ENCODE measurements around the gene CRADD.
"Not testable (repeated sequence)": the region's sequence is repeated elsewhere in the genome, so short reads cannot be mapped to it uniquely, and the experiment has no call there.

Gene CRADD

DNA sequence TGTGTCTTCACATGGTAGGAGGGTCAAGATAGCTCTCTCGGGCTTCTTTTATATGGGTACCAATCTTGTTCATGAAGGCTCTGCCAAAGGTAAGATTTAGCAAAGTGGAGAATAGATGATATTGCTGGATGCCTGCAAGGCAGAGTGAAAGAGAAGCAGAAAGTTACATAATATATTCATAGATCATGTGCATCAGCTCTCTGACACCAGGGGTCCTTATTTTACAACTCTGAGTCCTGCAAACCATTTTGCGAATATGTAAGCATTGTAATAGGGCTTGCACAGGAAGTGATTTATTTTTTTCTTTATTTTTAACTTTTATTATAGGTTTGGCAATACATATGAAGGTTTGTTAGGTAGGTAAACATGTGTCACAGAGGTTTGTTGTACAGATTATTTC, 31.8 kb downstream of the CRADD start:
- DNase-seq, result no peak

DNA sequence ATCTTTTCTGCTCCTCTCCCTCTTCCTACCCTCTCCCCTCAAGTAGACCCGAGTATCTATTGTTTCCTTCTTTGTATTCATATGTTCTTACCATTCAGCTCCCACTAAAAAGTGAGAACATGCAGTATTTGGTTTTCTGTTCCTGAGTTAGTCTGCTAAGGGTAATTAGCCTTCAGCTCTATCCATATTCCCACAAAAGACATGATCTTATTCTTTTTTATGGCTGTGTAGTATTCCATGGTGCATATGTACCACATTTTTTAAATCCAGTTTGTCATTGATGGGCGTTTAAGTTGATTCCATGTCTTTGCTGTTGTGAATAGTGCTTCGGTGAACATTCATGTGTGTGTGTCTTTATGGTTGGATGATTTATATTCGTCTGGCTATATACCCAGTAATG, 32.2 kb downstream of the CRADD start:
- no peak for DNase-seq

DNA sequence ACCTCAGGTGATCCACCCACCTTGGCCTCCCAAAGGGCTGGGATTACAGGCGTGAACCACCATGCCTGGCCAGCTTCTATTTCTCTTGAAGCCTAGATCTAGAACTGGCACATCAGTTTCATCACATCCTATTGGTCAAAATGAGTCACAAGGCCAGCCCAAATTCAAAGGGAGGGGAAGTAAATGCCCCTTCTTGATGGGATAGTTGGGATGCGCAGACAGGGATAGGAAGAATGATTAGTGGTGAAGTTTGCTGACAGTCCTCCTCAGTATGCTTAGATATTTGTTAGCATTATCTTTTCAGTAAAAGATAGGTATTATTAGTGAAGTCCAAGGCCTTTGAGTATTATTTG, 33.4 kb downstream of the CRADD start:
- DNase-seq, result no peak

DNA sequence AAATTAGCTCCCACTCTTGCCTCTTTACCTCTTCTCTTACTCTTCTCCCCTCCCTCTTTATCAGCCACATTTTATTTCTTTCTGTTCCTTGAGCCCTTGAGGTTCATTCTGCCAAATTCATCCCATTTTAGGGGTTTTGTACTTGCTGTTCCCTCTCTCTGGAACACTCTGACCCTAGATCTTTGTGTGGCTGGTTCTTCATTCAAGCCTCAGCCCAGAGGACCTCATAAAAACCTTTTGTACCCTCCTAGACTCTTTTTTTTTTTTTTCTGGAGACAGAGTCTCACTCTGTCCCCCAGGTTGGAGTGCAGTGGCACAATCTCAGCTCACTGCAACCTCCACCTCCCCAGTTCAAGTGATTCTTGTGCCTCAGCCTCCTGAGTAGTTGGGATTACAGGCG, 34.3 kb downstream of the CRADD start:
- not testable (repeated sequence) for DNase-seq

DNA sequence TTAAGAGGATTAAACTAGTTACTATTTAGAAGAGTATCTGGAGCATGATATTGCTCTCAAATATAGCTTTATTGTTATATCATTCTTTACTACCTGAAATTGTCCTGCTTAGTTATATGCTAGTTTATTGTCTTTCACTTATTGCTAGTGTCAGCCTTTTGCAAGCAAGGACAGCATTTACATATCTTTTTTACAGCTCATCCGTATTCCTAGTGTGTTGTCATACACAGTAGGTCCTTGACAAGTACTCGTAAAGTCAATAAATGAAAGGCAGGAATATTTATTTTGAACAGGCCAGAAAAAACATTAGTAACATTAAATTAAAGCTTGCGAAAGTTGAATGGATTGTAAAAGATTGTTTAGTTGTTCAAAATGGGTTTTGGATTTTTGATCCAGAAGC, 35.0 kb downstream of the CRADD start:
- no peak for DNase-seq

DNA sequence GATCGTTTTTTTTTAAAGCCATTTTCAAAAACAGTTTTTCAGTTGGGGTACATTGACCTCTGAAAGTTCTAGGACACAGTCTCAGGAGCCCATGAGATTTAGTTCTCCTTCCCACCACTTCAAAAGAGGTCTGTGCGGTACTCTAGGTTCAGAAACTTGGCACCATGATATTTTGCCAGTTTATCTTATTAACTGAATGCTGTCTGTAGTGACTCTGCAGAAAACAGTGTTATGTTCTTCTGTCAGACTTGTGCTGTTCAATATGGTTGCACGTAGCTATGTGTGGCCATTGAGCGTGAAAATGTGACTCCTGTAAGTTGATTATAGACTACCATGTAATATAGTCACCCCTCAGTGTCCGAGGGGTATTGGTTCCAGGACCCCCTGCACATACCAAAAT, 35.9 kb downstream of the CRADD start:
- no peak for DNase-seq

DNA sequence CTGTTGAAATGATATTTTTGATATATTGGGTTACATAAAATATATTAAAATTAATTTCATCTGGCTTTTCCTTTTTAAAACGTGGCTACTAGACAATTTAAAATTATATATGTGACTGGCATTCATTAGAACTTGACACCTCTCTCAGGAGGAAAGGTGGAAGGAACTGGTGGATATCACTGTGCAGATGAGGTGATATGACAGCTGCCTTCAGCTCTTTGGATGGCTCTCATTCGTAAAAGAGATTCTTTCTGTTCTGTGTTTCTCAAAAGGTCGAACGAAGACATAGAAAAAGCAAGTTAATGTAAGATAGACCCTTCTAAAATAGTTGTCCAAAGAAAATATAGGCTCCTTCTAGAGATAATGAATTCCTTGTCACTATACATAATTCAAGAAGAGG, 36.6 kb downstream of the CRADD start:
- no peak for DNase-seq

DNA sequence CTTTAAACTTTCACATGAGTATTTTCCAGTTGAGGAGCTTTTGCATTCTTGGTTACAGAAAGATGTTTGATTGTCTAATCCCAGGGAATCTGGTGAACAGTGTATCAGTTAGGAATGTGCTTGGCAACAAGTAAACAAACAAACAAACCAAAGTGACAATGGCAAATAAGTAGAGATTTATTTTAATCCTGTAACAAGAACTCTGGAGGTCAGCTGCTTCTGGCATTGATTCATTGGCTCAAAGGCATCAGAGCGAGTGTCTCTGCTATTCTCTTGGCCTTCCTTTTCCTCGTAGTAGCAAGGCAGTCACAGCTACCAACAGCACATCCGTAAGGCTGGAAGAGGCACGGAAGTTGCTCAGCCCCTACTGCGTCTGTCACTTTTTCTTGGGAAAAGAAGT, 37.2 kb downstream of the CRADD start:
- no peak for DNase-seq

DNA sequence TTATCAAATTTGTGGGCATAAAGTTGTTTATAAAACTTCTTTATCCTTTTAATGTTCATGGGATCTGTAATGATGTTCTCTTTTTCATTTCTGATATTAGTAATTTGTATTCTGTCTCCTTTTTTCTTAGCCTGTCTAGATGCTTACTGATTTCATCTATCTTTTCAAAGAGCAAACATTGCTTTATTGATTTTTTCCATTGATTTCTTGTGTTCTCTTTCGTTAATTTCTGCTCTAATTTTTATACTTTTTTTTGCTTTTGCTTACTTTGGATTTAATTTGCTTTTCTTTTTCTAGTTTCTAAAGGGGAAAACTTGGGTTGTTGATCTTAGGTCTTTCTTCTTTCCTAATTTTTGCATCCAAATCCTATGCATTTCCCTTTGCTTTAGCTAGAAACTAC, 42.5 kb downstream of the CRADD start:
- no peak for DNase-seq

DNA sequence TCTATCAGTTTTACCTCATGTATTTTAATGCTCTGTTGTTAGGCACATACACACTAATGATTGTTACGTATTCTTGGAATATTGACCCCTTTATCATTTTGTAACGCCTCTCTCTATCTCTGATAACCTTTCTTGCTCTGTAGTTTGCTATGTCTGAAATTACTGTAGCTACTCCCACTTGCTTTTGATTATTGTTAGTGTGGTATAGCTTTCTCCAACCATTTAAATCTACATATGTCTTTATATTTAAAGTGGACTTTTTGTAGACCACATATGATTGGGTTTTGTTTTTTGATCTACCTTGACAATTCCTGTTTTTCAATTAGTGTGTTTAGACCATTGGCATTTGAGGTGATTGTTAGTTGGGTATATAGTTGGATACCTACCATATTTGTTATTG, 43.4 kb downstream of the CRADD start:
- no peak for DNase-seq

DNA sequence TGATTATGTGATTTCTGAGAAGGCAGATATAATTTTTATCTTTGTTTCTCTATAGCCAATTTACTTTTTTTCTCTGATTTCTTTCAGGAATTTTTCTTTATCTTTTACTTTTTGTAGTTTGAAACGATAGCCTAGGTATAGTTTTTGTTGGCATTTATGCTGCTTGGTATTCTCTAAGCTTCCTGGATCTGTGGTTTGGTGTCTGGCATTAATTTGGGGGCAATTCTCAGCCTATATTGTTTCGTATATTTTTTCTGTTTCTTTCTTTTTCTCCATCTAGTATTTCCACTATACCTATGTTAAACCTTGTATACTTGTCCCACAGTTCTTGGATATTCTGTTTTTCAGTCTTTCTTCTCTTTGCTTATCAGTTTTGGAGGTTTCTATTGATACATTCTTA, 45.0 kb downstream of the CRADD start:
- DNase-seq, result no peak

DNA sequence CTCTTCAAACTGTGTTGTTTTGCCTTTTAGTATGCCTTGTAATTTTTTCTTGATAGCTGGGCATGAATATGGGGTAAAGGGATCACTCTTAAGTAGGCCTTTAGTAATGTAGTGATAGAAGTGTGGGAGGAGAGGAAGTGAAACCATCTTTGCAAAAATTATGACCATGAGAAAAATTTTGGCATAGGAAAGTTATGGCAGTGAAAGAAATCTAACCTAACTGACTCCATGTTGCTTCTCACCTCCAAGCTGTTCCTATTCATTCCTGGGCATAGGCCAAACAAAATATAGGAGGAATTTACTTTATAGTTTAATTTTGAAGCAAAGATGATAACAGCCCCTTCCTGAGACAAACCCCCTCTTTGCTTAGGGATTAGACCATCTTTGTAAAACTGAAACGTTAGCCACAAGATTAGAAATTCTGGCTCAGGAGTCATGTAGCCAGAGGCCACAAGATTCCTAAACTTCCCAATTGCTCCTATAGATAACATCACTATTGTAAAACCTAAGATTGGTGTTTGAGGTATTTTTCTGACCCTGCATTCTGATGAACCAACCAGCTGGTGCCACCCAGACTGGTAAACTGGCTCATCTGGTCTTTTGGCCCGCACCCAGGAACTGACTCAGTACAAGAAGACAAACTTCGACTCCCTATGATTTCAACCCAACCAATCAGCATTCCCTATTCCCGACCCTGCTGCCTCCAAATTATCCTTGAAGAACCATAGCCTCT, 45.8 kb downstream of the CRADD start:
- DNase-seq, result no peak

DNA sequence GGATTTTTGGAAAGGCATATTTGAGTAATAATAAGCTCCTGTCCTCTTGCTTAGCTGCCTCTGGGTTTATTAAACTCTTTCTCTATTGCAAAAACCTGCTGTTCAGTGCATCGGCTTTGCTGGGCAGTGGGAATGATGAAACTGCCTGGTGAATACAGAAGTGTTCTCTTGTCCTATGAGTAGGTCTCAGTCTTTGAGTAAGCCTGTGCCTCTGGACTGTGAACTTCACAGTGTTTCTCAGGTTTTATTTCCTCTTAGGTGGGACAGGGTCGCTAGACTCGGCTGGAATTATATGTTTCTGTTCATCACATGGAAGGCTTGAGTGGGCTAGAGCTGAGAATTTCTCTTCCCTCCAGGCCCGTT, 46.4 kb downstream of the CRADD start:
- no peak for DNase-seq

DNA sequence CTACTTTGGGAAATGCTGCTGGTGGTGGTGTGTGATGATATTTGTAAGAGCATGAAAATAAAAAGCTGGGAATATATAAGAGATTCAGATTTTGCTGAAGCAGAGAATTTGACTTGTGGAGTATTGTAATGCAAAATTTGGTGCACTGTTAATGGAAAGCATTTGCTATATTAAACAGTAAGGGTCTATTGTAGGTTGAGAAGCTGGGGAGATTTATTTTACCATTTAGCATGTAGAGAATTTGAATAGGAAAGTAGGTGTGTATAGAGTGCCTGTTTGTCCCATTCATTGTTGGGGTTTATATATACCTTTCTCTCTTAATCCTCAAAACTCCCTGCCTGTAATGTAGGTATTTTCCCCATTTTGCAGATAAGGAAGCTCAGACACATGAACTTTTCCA, 48.4 kb downstream of the CRADD start:
- no peak for DNase-seq

DNA sequence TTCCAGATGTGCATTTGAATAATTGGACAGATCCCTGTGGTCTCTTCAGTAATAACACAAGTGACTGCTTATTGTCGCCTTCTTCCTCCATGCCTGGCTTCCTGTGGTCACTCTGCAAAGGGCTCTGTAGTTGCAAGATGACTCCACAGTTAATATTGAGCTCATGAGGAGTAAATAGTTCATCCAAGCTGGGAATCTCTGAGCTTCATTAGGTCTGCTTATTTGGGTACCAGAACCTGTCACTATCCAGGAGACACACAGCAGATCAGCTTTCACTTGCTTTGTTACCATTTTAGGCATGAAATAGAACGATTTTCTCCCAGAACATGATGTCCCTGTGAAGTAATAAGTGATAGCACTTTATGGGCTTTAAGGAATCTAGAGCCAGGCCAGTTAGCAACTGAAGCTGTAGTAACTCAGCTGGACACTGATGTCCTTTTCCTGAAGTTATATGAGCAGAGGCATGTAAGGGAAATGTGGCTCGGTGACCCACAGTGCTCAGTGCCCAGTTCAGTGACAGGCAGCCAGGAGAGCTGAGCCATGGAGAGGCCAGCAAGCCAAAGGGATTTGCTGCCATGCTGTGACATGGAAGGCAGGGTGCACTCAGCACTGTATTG, 50.1 kb downstream of the CRADD start:
- DNase-seq, result no peak

DNA sequence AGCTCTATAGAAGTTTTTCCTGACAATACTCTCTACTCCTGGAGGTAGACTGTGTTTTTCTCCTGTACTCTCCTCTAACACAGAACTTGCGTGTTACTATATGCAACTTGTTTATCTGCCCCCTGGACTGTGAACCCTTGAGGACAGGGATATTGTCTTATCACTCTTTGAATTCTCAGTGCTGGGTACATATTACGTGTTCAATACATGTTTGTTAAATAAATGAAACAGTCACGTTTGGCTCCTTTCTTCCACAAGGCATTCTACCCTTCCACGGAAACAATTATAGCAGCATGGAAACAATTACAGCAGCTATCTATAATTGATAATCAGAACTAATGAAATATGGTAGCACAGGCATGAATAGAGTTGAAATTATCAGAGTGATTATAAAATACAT, 50.7 kb downstream of the CRADD start:
- DNase-seq, result no peak

DNA sequence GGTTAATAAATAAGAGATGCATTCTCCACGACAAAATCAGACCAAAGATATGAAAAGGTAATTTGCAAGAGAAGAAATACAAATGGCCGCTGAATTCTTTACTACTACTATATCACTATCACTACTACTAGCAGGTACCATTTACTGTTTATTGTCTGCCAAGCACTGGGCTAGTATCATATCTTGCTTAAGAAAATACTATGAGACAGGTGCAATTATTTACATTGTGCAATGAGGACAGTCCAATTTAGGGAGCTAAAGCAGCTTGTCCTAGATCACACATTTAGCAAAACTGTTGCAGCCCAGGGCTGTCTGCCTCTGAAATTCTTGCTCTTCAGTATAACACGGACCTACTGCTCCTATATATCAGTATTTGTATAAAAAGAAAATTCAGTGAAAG, 52.8 kb downstream of the CRADD start:
- no peak for DNase-seq

DNA sequence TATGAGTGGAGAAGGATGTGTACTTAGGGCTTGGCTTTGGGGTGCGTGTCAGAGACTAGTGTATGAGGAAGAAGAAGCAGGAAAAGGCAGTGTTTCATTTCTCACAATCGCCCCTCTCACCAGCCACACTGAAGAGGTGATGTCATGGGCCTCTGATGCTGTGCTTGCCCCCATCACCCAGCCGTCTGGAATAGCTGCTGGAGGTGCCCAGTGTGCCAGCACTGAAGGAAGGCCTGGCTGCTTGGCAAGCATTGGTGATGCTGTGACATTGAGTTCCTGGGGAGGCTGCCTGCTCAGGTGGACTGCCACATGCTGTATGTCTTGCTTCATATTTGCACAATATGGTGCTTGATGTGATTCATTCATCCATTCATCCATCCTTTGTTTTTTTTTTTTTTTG, 56.2 kb downstream of the CRADD start:
- no peak for DNase-seq

DNA sequence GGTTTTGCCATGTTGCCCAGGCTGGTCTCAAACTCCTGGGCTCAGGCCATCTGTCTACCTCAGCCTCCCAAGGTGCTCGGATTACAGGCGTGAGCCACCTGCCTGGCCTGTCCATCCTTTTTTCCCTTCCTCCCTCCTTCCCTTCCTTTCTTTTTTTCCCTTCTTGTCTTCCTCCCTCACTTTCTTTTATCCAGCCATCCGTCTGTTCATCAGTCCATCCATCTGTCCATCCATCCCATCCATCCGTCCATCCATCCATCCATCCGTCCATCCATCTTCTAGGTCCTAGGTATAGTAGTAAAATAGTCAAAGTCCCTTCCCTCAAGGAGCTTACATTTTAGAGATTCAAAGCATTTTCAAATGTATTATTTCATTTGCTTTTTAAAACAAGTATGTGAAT, 56.8 kb downstream of the CRADD start:
- DNase-seq, result no peak

DNA sequence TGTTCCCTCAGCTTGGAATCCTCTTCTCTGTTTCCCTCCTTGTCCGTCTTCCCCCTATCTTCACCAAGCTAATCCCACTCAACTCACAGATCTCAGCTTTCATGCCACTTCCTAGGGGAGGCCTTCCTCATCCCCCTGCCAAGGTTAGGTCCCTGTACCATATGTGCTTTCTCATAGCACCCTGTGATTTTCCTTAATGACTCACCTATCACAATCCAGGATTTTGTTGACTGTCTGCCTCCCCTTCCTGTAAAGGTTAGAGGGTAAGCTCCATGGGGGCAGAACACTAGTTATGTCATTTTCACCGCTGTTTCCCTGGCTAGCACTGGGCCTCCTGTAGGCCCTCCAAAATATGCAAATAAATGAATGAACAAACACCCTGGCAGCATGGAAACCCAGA, 57.6 kb downstream of the CRADD start:
- no peak for DNase-seq

DNA sequence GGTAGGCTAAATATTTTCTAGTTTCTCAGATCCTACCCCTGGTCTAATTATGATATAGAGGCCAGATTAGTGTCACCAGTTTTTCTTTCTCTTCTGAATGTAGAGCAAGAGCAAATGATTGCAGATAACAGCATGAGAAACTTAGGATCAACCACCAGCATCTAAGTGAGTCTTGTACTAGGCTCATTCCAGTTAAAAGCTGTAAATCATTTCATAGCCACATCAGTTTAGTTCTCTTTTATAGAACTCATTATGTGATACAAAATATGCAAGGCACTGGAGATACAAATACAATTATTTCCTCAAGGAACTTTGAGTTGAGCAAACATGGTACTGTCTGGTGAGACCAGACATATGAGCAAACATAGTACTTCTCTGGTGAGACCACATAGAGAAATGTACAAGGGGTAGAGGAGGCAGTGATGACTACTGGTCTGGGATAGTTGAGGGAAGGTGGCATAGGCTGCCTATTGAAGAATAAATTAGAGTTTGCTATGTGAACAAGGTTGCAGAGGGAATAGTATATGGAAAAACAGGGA, 59.5 kb downstream of the CRADD start:
- no peak for DNase-seq

DNA sequence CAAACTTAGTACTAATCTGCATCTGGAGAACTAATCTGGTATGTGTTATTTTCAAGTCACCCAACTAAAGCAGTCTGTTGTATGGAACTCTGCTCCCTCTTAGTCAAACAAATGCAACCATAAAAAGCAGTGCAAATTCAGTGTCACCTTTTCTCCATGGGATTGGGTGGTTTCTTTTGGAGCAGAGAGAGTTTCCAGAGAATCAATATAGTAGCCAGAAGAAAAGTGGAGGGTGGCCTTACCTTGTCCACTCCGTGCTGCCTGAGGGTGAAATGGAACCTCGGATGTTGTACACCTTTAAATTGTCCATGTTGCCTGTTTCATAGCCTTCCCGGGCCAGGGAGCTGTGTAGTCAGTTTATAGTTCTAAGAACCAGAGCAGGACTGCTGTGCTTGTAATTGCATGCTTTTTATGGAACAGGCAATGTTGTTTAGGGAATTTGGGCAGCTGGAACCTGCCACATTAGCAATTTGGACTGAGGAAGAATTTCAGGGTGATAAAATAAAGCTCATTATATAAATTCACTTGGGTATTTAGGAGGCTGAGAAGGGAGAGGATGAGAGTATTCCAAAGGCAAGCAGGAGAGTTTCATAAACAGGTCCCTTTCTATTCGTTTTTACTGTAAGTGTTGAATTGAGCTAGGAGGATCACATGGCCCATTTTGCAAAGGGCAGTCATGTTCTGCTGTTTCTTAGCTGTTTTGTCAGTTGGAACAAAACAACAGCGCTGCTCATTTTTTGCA, 60.5 kb downstream of the CRADD start:
- no peak for DNase-seq

DNA sequence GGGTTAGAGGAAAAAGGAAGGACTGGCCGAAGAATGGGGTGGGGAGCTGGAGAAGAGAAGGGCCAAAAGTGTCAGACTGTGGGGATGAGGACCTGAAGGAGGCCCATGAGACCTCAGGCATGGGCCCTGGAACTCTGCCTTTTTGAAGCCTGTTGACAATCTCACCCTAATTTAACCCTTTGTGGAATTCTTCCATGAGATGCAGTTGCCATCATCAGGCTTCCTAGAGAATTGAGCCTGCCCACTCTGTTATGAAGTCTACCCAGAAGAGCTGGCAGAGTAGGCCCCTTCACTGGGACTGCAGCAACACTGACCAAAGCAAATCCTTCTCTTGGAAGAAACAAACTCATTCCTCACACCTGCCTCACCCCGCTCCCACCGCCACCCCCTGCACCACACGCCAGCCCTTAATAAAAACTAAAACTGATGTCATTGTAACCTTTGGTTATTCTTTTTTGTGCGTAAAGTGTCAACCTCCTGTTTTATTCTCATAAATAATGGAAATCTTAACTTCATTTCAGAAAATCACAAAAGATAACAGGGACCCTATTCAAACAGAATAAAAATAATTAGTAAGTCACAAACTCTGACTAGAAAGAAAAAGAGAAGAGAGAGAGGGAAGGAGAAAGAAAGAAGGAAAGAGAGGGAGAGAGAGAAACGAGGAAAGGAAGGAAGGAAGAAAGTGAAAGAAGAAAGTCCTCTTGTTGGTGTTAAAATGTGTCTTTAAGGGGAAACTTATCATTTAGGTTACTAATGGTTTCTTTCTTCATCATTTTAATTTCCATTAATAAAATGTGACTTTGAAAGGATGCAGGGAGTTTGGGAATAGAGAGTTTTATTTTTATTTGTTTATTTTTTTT, 61.3 kb downstream of the CRADD start:
- DNase-seq, result no peak
